ENCODE measurements around the gene CADPS2.

GRCh38 chr7:122327969-122328368 is 558.3 kb downstream of the CADPS2 start:
- TF ChIP-seq ARNTL (CRISPR knock-in tag; IDR thresholded peaks at IDR 0.05; ENCODE audit: borderline replicate concordance, low read depth) = no peak
- no peak for TF ChIP-seq ISL1 (CRISPR knock-in tag; IDR thresholded peaks at IDR 0.05)
- TF ChIP-seq PATZ1 (CRISPR knock-in tag; IDR thresholded peaks at IDR 0.05; ENCODE audit: borderline replicate concordance) = no peak
- no peak for TF ChIP-seq CREB5 (CRISPR knock-in tag; IDR thresholded peaks at IDR 0.05; ENCODE audit: low read depth)
- no peak for TF ChIP-seq ZNF565 (CRISPR knock-in tag; conservative IDR thresholded peaks at IDR 0.05; ENCODE audit: low read depth)
- no peak for TF ChIP-seq ZFP3 (CRISPR knock-in tag; IDR thresholded peaks at IDR 0.05)
- no peak for TF ChIP-seq PPARA (CRISPR knock-in tag; IDR thresholded peaks at IDR 0.05; ENCODE audit: borderline replicate concordance)
- no peak for TF ChIP-seq ZFP30 (CRISPR knock-in tag; IDR thresholded peaks at IDR 0.05)
- TF ChIP-seq ZNF8 (CRISPR knock-in tag; IDR thresholded peaks at IDR 0.05) = no peak
- TF ChIP-seq ZNF70 (CRISPR knock-in tag; IDR thresholded peaks at IDR 0.05) = no peak
- no peak for TF ChIP-seq RARB (CRISPR knock-in tag; IDR thresholded peaks at IDR 0.05)
- no peak for TF ChIP-seq TCF4 (CRISPR knock-in tag; IDR thresholded peaks at IDR 0.05; ENCODE audit: borderline replicate concordance)

All from SK-N-SH treated with all-trans-retinoic acid at 6 μM for 48 hours (cell line).